NCI-H146 treated with DMSO at 0.1 percent for 48 hours (cell line): ENCODE measurements around the gene CSNK2A1.

Experiments
- DNase-seq: peaks from one replicate; lab custom pipeline; 2025; ENCODE audit not compliant: unreplicated experiment; lab: John Stamatoyannopoulos, UW

Gene CSNK2A1

DNA sequence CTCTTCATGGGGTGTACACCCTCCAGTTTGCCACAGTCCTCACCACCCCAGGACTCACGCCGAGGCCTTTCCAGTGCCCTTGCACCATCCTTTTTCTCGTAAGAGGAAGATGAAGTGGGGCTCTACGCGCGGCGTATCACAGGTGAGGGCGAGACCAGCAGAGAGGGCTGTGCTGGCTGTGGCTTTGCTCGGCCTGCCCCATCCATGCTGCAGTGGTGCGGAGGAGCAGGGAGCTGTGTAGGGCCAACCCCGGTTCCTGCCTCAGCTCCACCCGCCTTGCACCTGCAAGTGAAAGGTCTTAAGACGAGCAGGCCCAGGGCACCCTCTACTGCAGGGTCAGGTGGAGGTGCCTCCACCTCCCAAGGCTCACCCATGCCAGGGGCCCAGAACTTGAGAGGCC lies 111.4 kb downstream of the CSNK2A1 start:
- no peak for DNase-seq

DNA sequence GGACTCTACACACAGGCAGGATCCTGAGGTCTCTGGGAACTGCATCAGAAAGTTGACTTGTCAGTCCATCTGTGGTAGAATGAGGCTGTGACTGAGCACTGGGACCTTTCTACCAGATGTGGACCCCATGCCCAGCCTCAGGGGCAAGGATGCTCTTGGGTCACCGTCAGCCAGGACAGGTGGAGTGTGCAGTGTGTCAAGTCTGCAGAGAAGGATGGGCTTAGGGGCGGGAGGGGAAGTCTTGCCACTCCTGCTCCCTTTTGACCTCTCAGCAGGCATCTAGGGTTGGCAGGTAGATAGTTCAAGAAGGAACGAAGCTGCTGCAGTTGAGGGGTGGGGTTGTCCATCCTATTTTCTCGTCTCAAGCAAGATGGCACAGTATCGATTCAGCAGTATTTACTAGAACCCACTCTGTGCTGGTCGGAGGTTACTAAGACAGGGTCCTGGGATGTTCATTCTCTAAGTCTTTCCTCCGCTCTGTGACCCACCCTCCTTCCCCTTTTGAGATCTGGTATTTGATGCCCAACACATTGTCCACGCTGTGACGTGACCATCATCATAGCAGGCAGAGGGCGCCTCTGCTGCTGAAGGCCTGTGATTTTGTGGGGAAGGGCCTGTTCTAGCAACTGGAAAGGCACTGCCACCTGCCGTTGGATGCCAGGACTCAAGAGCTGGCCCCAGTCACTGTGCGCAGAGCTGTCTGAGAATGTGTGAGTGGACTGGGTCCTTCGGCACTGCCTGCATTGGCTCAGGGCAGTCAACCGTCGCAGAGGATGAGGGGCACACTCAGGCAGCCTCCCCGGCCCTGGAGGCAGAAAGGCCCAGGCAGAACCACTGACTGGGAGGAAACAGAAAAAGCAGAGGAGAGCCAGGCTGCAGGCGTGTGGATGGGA lies 112.3 kb downstream of the CSNK2A1 start:
- peak; percentile 8 for DNase-seq

GRCh38 chr20:430091-430999 lies 113.2 kb downstream of the CSNK2A1 start:
- no peak for DNase-seq

- no peak for DNase-seq
These were observed 114.9 kb downstream of the CSNK2A1 start for GRCh38 chr20:428658-429200.

DNA sequence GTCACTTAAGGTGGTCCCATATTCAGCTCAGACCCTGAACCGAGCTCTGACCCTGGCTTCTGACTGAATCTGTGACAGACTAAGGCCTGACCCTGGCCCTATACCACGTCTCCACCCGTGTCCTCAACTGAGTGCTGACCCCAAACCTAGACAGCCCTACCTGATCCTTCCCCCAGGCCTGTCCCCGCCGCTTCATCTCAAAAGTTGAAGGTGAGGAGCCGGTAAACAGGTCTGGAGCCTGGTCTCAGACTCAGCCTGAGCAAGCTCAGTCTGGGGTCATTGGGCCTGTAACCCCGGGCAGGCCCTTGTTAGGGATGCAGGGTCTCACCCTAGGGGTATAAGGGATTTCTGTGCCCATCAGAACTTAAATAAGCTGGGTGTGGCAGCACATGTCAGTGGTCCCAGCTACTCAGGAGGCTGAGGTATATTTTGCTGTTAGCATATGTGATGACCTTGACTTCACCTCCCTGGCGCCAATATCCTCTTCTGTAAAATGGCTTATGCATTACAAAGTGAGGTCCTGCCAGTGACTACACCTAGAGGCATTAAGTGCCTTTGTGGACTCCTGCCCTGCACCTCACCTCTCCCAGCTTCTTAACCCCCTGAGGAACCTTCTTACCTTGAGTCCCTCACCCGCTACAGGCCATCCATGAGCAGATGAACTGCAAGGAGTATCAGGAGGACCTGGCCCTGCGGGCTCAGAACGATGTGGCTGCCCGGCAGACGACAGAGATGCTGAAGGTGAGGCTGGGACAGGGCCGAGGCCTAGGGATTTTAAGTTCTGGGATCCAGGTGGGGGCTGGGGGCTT lies 115.5 kb downstream of the CSNK2A1 start:
- DNase-seq: no peak

GRCh38 chr20:427401-427800 lies 116.2 kb downstream of the CSNK2A1 start:
- DNase-seq: no peak

DNA sequence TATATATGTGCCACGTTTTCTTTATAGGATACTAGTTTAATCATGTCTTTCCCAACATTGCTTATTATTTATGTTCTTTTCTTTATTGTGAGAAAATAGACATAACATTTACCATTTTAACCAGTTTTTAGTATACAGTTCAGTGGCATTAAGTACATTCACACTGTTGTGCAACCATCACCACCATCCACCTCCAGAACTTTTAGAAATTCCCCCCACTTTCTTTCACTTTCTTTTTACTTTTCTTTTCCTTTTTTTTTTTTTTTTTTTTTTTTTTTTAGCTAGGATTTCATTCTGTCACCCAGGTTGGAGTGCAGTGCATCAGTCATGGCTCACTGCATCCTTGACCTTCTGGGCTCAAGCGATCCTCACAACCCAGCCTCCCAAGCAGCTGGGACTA lies 117.0 kb downstream of the CSNK2A1 start:
- no peak for DNase-seq
